Endodermal cell (in vitro differentiated cells): Measurements from ENCODE around the gene SLC25A24. TPM values are rescaled to one million over a fixed set of nuclear protein-coding genes. Genes with fewer than 3 reads are reported as not detected.

Experiments used
- DNase-seq: peaks from one replicate; pipeline ENCODE4 v3.0.0-alpha.2; 2017
- H3K27ac ChIP-seq: 2 replicates; pipeline ENCODE4 v1.5.1; 2013; ENCODE audit warnings: mild to moderate bottlenecking, low read depth, low read length, moderate library complexity
- H3K27me3 ChIP-seq: 2 replicates; pipeline ENCODE4 v1.6.1; 2013; ENCODE audit warnings: mild to moderate bottlenecking, low read length, moderate library complexity; ENCODE audit not compliant: insufficient read depth, control insufficient read depth, poor library complexity, severe bottlenecking
- H3K36me3 ChIP-seq: 2 replicates; pipeline ENCODE4 v1.7.0; 2013; ENCODE audit warnings: mild to moderate bottlenecking, low read length, moderate library complexity; ENCODE audit not compliant: control insufficient read depth, insufficient read depth
- H3K4me1 ChIP-seq: one replicate; pipeline ENCODE4 v1.7.0; 2013; ENCODE audit warnings: low read length; ENCODE audit not compliant: control insufficient read depth, insufficient read depth
- H3K4me3 ChIP-seq: 2 replicates; pipeline ENCODE4 v1.5.1; 2013; ENCODE audit warnings: mild to moderate bottlenecking, low read length, moderate library complexity
- H3K9ac ChIP-seq: 2 replicates; pipeline ENCODE4 v1.6.1; 2013; ENCODE audit warnings: mild to moderate bottlenecking, low read length, moderate library complexity; ENCODE audit not compliant: poor library complexity, severe bottlenecking; ENCODE audit errors: extremely low read depth
- H3K9me3 ChIP-seq: 2 replicates; pipeline ENCODE4 v1.6.1; 2013; ENCODE audit warnings: mild to moderate bottlenecking, low read length, moderate library complexity; ENCODE audit not compliant: control insufficient read depth
- H3K27ac Mint-ChIP-seq: 2 replicates; pipeline ENCODE4 v1.8.0; 2020; ENCODE audit warnings: mixed read lengths
- H3K27me3 Mint-ChIP-seq: 2 replicates; pipeline ENCODE4 v1.8.0; 2021; ENCODE audit warnings: mild to moderate bottlenecking, mixed read lengths; ENCODE audit not compliant: insufficient read depth
- H3K36me3 Mint-ChIP-seq: 2 replicates; pipeline ENCODE4 v1.8.0; 2020; ENCODE audit warnings: low read depth, mixed read lengths
- H3K4me1 Mint-ChIP-seq: 2 replicates; pipeline ENCODE4 v1.8.0; 2020; ENCODE audit warnings: mixed read lengths
- H3K4me3 Mint-ChIP-seq: 2 replicates; pipeline ENCODE4 v1.8.0; 2020; ENCODE audit warnings: mild to moderate bottlenecking, moderate library complexity, mixed read lengths
- H3K9me3 Mint-ChIP-seq: 2 replicates; pipeline ENCODE4 v1.8.0; 2020; ENCODE audit warnings: mild to moderate bottlenecking, mixed read lengths
- WGBS, 2 experiments: methylation state at CpG; one replicate each; pipeline versions ENCODE4 v1.1.5 to v1.1.7; 2013; ENCODE audit warnings: missing lambda C conversion rate in 2 of 2, mixed read lengths in 1 of 2; ENCODE audit not compliant: insufficient coverage in 1 of 2, insufficient read length in 1 of 2; 5-methylcytosine and 5-hydroxymethylcytosine counted together
- total RNA-seq, 2 donors: library from RNA; stranded (reverse); fragmentation: NEBNext Ultra II Directional in 1 of 2; extraction: Animal tissue kit (Norgen Biotek cat#: 25700) in 1 of 2; gene quantifications; 2 replicates in 1 of 2; 3 replicates in 1 of 2; pipeline ENCODE4 v1.2.1, GENCODE V29; 2021
- TF ChIP-seq, protein P1 (sequence below): fragments of 200-600 bp; sonication (generic); conservative IDR thresholded peaks from 2 replicates; pipeline ENCODE4 v1.5.0; 2021; ENCODE audit warnings: antibody characterized with exemption, mild to moderate bottlenecking

The SLC25A24 gene
- total RNA-seq, 2 donors from 2014 or later = 42.4 to 61.4 TPM

GRCh38 chr1:108096089-108096488 lies 104.1 kb downstream of the SLC25A24 start:
- WGBS, 2 experiments = 64 to 67% methylated on average over 3 to 4 of the region's 4 CpGs
- H3K4me1 Mint-ChIP-seq = peaks cover 3% of the 10 kb centered on the region
- H3K27me3 ChIP-seq = no peaks in the 10 kb centered on the region
- no peaks in the 10 kb centered on the region for H3K4me1 ChIP-seq
- no peak overlapping the region for H3K27ac Mint-ChIP-seq
- H3K36me3 Mint-ChIP-seq = no peaks in the 10 kb centered on the region
- H3K36me3 ChIP-seq = no peaks in the 10 kb centered on the region
- H3K4me3 ChIP-seq = no peak overlapping the region
- no peak overlapping the region for H3K9ac ChIP-seq
- TF ChIP-seq, protein P1, sequence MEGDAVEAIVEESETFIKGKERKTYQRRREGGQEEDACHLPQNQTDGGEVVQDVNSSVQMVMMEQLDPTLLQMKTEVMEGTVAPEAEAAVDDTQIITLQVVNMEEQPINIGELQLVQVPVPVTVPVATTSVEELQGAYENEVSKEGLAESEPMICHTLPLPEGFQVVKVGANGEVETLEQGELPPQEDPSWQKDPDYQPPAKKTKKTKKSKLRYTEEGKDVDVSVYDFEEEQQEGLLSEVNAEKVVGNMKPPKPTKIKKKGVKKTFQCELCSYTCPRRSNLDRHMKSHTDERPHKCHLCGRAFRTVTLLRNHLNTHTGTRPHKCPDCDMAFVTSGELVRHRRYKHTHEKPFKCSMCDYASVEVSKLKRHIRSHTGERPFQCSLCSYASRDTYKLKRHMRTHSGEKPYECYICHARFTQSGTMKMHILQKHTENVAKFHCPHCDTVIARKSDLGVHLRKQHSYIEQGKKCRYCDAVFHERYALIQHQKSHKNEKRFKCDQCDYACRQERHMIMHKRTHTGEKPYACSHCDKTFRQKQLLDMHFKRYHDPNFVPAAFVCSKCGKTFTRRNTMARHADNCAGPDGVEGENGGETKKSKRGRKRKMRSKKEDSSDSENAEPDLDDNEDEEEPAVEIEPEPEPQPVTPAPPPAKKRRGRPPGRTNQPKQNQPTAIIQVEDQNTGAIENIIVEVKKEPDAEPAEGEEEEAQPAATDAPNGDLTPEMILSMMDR = no peak
- H3K27ac ChIP-seq = no peak overlapping the region
- H3K9me3 ChIP-seq = no peaks in the 10 kb centered on the region
- H3K27me3 Mint-ChIP-seq = no peaks in the 10 kb centered on the region
- no peak overlapping the region for H3K4me3 Mint-ChIP-seq
- no peaks in the 10 kb centered on the region for H3K9me3 Mint-ChIP-seq
- DNase-seq = no peak

GRCh38 chr1:108089477-108089876 lies 110.7 kb downstream of the SLC25A24 start:
- Mint-ChIP-seq H3K27me3 (no peaks in the 10 kb centered on the region), H3K36me3 (no peaks in the 10 kb centered on the region), H3K4me3 (no peak overlapping the region), H3K27ac (no peak overlapping the region), H3K4me1 (peaks cover 8% of the 10 kb centered on the region), H3K9me3 (no peaks in the 10 kb centered on the region)
- Histone ChIP-seq H3K27me3 (no peaks in the 10 kb centered on the region), H3K36me3 (no peaks in the 10 kb centered on the region), H3K4me3 (no peak overlapping the region), H3K9ac (no peak overlapping the region), H3K9me3 (no peaks in the 10 kb centered on the region), H3K4me1 (no peaks in the 10 kb centered on the region), H3K27ac (no peak overlapping the region)
- WGBS, 2 experiments = 96 to 100% methylated on average over 1 of the region's 1 CpG
- TF ChIP-seq, protein P1 = no peak
- DNase-seq = no peak

- Histone ChIP-seq H3K9me3 (no peaks in the 10 kb centered on the region), H3K27me3 (no peaks in the 10 kb centered on the region), H3K36me3 (no peaks in the 10 kb centered on the region), H3K27ac (no peak overlapping the region), H3K4me3 (no peak overlapping the region), H3K4me1 (peaks cover 4% of the 10 kb centered on the region), H3K9ac (no peak overlapping the region)
- Mint-ChIP-seq H3K4me1 (peaks cover 25% of the 10 kb centered on the region), H3K9me3 (no peaks in the 10 kb centered on the region), H3K27ac (no peak overlapping the region), H3K4me3 (no peak overlapping the region), H3K27me3 (no peaks in the 10 kb centered on the region), H3K36me3 (no peaks in the 10 kb centered on the region)
- TF ChIP-seq, protein P1 = no peak
- DNase-seq = no peak
- 100% methylated on average over 1 of the region's 1 CpG for WGBS, 2 experiments
Observed at GRCh38 chr1:108085628-108086027, 114.5 kb downstream of the SLC25A24 start.
